Nephron (organoid): ENCODE measurements around the gene CRYBG2.

Experiments
- H3K27ac Mint-ChIP-seq, 3 experiments: 2 replicates each; pipeline ENCODE4 v1.8.0; 2020; ENCODE audit warnings: mixed read lengths in 3 of 3, mild to moderate bottlenecking in 2 of 3, moderate library complexity in 1 of 3
- H3K27me3 Mint-ChIP-seq: 2 replicates; pipeline ENCODE4 v1.8.0; 2021; ENCODE audit warnings: low read depth, mild to moderate bottlenecking, moderate library complexity, mixed read lengths
- H3K36me3 Mint-ChIP-seq: 2 replicates; pipeline ENCODE4 v1.8.0; 2020; ENCODE audit warnings: low read depth, mixed read lengths
- H3K4me1 Mint-ChIP-seq: 2 replicates; pipeline ENCODE4 v1.8.0; 2020; ENCODE audit warnings: mixed read lengths
- H3K4me3 Mint-ChIP-seq, 3 experiments: 2 replicates each; pipeline ENCODE4 v1.8.0; 2020; ENCODE audit warnings: mild to moderate bottlenecking in 3 of 3, mixed read lengths in 3 of 3, moderate library complexity in 2 of 3
- H3K9me3 Mint-ChIP-seq: 2 replicates; pipeline ENCODE4 v1.8.0; 2020; ENCODE audit warnings: mixed read lengths
- TF ChIP-seq, protein P1 (sequence below), 3 experiments: fragments of 200-600 bp; sonication (generic); IDR thresholded peaks; one replicate each; pipeline ENCODE4 v1.5.0; 2021; ENCODE audit warnings: antibody characterized with exemption in 3 of 3; ENCODE audit not compliant: unreplicated experiment in 3 of 3

CRYBG2 gene

GRCh38 chr1:26349188-26349876 lies 4.6 kb downstream of the CRYBG2 start:
- Mint-ChIP-seq H3K36me3 (no peaks in the 10 kb centered on the region), H3K9me3 (no peaks in the 10 kb centered on the region)

GRCh38 chr1:26346274-26347033 lies 7.5 kb downstream of the CRYBG2 start:
- no peaks in the 10 kb centered on the region for H3K4me1 Mint-ChIP-seq
- H3K27ac Mint-ChIP-seq: no peak overlapping the region
- H3K4me3 Mint-ChIP-seq: no peak overlapping the region
- peaks cover 6% of the 10 kb centered on the region for H3K27me3 Mint-ChIP-seq
- no peaks in the 10 kb centered on the region for H3K9me3 Mint-ChIP-seq
- H3K36me3 Mint-ChIP-seq: no peaks in the 10 kb centered on the region
- TF ChIP-seq, protein P1, sequence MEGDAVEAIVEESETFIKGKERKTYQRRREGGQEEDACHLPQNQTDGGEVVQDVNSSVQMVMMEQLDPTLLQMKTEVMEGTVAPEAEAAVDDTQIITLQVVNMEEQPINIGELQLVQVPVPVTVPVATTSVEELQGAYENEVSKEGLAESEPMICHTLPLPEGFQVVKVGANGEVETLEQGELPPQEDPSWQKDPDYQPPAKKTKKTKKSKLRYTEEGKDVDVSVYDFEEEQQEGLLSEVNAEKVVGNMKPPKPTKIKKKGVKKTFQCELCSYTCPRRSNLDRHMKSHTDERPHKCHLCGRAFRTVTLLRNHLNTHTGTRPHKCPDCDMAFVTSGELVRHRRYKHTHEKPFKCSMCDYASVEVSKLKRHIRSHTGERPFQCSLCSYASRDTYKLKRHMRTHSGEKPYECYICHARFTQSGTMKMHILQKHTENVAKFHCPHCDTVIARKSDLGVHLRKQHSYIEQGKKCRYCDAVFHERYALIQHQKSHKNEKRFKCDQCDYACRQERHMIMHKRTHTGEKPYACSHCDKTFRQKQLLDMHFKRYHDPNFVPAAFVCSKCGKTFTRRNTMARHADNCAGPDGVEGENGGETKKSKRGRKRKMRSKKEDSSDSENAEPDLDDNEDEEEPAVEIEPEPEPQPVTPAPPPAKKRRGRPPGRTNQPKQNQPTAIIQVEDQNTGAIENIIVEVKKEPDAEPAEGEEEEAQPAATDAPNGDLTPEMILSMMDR (IDR thresholded peaks at IDR 0.05; ENCODE audit: unreplicated experiment in 3 of 3): no peak

More at GRCh38 chr1:26349188-26349876, 4.6 kb downstream of the CRYBG2 start:
- Mint-ChIP-seq H3K27me3 (peaks cover 6% of the 10 kb centered on the region), H3K4me1 (peaks cover 4% of the 10 kb centered on the region), H3K4me3 (no peak overlapping the region), H3K27ac (peak overlapping the region in 1 of 3 experiments; percentile 41)
- TF ChIP-seq, protein P1 (IDR thresholded peaks at IDR 0.05; ENCODE audit: unreplicated experiment in 3 of 3): no peak

DNA sequence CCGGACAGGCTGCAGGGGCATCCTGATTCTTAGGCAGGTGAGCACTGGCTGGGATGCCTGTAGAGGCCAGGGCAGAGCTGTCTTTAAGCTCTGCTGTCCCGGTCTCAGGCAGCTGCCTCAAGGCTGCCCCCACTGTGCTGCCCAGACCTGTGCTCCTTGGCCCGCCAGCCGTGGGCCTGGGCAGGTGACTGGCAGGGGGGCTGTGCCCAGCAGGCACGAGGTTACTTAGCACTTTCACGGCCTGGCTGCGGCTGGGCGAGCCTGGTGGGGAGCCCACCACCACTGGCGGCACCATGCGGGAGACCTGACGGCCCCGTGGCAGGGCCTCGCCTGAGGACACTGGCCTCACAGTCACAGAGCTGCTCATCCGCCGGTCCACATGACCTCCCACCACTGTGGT lies 8.2 kb downstream of the CRYBG2 start:
- H3K4me1 Mint-ChIP-seq: no peaks in the 10 kb centered on the region
- TF ChIP-seq, protein P1 (IDR thresholded peaks at IDR 0.05; ENCODE audit: unreplicated experiment in 3 of 3): no peak
- H3K27me3 Mint-ChIP-seq: peaks cover 6% of the 10 kb centered on the region

DNA sequence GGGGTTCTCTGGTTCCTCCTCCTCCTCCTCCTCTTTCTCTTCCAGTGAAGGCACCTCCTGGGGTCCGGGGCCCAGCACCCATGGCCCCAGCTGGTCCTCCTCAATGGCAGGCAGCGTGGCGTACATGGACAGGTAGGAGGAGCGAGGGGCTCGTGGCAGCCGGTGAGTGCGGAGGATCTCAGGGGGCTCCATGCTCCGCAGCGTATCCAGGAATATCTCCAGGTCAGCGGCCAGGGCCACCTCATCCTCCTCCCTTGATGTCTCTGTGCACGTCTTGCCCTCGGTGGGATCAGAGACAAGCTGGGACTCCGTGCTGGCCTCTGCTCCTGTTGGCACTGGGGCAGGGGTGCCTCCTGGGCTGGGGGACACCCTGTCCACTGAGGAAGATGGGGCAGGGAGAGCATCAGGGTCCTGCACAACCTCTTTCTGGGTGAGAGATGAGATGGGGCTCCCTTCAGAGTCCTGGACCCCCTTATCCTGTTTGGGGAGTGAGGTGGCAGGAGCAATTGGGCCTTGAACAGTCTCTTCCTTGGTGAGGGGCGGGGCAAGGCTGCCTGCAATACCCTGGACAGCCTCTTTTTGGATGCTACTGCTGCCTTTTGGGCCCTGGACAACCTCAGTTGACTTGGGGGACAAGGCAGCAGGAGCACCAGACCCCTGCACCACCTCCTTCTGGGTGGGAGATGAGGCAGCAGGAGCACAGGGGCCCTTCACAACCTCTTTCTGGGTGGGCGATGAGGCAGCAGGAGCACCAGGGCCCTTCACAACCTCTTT lies 9.6 kb downstream of the CRYBG2 start:
- no peaks in the 10 kb centered on the region for H3K4me1 Mint-ChIP-seq
- no peak overlapping the region for H3K4me3 Mint-ChIP-seq
- H3K9me3 Mint-ChIP-seq: no peaks in the 10 kb centered on the region
- no peak overlapping the region for H3K27ac Mint-ChIP-seq
- H3K36me3 Mint-ChIP-seq: no peaks in the 10 kb centered on the region
- H3K27me3 Mint-ChIP-seq: peaks cover 6% of the 10 kb centered on the region
- TF ChIP-seq, protein P1 (IDR thresholded peaks at IDR 0.05; ENCODE audit: unreplicated experiment in 3 of 3): no peak

More for the DNA sequence above, 8.2 kb downstream of the CRYBG2 start:
- Mint-ChIP-seq H3K36me3 (no peaks in the 10 kb centered on the region), H3K4me3 (no peak overlapping the region), H3K9me3 (no peaks in the 10 kb centered on the region), H3K27ac (no peak overlapping the region)

DNA sequence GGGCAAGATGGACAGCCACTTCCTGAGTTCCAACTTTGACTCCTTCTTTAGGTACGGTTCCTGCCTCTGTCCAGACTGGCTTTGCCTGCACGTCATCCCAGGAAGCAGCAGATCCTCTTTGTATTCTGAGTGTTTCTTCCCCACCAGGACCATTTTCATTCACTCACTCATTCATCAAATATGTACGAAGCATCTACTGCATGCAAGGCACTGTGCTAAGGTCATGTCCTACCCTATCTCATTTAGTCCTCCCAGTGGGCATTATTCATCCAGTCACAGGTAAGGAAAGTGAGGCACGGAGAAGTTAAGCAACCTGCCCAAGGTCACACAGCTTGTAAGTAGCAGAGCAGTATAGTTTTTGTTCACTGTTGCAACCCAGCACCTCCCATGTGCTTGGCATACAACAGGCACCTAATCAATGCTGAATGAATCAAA lies 13.9 kb downstream of the CRYBG2 start:
- no peak overlapping the region for H3K27ac Mint-ChIP-seq
- H3K36me3 Mint-ChIP-seq: no peaks in the 10 kb centered on the region
- TF ChIP-seq, protein P1 (IDR thresholded peaks at IDR 0.05; ENCODE audit: unreplicated experiment in 3 of 3): no peak
- H3K4me1 Mint-ChIP-seq: peaks cover 10% of the 10 kb centered on the region
- H3K27me3 Mint-ChIP-seq: peaks cover 38% of the 10 kb centered on the region
- H3K9me3 Mint-ChIP-seq: no peaks in the 10 kb centered on the region
- no peak overlapping the region for H3K4me3 Mint-ChIP-seq
